Stimulated activated CD4-positive, alpha-beta T cell treated with anti-CD3 and anti-CD28 coated beads, Interleukin-15, amount 100 ng/mL, for 48 hours (primary cell): Measurements from ENCODE around the gene ATP2B3.

ENCODE experiments used
- DNase-seq, 2 donors: peaks; one replicate each; pipeline ENCODE4 v3.0.0-alpha.2; 2020; ENCODE audit warnings: low read depth in 2 of 2

The ATP2B3 gene

DNA sequence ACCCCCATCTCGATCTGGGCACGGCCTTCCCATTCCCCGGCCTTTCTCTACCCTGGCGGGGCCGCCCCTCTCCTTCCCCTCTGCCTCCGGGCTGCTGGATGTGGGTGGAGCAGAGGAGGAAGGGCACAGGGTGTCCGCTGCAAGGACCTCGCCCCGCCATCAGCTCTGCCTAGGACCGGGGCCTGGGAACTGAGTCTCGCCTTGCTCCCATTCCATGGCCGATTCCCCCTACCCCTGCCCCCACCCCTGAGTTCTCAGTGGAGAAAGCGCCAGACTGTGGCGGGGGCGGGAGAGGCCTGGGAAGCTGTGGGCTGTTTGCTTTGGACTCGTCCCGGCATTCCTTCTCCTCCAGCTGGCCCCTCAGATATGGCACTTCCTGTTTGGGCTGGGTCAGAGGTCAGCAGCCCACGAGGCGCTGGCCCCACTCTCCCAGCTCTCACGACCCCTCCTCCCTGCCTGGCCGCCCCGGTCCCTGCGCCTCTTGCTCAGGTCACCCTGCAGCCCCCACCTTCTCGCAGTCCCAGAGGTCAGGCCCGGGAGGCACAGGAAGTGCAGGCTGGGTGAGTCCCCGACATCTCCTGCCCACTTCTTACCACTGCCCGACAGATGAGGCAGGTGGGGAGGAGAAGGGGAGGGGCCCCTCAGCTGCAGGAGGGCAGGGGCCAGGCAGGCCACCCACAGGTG lies 29.1 kb upstream of the ATP2B3 start:
- DNase-seq: no peak

DNA sequence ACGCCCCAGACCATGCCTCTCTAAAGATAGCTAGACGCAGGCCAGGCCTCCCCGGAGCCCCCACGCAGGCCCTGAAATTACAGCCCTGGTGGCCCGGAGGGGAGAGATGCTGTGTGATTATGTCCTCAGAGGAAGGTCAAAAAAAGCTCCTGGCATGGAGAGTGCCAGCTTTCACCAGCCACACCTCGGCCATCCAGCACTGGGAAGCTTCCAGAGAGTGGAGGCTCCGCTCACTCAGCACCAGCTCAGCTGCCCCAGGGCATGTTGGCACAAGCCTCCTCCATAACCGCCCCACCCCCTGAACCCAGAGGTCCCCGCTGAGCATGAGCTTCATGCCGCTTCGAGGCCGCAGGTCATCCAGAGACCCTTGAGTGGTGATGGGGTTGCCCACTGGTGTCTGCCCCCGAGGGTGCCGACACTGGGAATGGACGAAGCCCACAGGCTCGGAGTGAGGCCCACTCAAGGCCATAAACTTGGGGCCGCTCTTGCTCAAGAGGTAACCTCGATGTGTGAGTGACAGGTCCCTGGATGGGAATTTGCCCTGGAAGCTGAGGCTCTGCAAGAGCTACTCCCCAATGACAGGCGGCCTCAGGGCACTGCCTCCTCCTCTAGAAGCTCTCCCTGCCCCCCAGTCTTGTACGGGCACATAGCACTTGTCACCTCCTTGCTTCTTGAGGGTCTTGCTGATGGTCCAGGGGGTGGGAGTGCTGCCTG lies 27.1 kb upstream of the ATP2B3 start:
- no peak for DNase-seq

- no peak for DNase-seq
Measured at GRCh38 chrX:153491351-153491914, 26.0 kb upstream of the ATP2B3 start.

DNA sequence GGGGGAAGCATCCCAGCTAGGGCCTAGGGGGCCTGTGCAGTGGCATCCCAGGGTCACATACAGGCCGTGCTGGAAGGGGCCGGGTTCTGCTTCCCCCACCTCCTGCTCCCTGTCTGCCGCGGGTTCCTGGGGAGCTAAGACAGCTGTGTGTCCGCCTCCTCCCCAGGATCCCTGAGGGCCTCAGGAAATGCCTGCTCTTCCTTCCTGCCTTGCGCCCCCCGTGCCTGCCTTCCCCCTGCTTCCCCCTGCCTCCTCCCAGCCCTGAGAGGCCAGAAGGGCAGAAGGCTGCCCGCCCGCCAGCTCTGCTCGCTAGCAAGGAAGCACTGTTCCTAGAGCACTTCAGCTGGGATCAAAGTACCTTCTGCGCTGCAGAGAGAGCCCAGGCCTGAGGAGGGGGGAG lies 25.5 kb upstream of the ATP2B3 start:
- no peak for DNase-seq

DNA sequence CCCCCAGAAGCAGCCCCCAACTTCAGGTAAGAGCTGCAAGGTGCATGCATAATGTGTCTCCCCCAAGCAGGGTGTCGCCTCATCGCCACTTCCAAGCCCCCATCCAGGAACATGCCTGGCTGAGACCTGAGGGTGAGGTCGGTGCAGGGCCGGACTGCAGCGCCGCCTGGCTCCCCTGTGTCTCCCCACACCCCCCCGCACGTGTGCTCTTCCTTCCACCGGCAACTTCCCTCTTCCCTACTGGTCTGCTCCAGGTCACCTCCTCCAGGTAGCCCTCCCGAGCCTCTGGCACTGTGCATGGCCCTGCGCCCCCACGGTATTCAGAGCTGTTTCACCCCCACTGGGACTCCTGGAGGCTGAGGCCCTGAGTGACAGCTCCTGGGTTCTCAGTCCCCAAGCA lies 24.9 kb upstream of the ATP2B3 start:
- DNase-seq: no peak

GRCh38 chrX:153493085-153493484 lies 24.4 kb upstream of the ATP2B3 start:
- no peak for DNase-seq

DNA sequence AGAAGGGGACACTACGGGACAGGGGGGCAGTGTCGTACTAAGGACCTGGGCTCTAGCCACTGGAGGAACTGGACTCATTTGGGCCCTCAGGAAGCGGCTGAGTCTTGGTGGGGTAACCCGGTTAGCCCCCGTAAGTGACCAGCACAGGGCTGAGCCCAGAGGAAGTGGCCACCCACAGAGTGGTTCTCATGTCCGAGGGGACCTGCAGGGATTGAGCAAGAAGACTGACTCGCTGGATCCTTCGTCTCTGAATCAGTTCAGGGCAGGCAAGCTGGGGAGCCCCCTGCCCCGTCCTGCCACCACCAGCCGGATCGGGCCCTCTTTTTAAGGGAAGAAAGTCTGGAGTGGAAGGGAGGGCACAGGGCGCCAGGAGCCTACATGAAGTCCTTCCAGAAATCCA lies 23.4 kb upstream of the ATP2B3 start:
- no peak for DNase-seq

DNA sequence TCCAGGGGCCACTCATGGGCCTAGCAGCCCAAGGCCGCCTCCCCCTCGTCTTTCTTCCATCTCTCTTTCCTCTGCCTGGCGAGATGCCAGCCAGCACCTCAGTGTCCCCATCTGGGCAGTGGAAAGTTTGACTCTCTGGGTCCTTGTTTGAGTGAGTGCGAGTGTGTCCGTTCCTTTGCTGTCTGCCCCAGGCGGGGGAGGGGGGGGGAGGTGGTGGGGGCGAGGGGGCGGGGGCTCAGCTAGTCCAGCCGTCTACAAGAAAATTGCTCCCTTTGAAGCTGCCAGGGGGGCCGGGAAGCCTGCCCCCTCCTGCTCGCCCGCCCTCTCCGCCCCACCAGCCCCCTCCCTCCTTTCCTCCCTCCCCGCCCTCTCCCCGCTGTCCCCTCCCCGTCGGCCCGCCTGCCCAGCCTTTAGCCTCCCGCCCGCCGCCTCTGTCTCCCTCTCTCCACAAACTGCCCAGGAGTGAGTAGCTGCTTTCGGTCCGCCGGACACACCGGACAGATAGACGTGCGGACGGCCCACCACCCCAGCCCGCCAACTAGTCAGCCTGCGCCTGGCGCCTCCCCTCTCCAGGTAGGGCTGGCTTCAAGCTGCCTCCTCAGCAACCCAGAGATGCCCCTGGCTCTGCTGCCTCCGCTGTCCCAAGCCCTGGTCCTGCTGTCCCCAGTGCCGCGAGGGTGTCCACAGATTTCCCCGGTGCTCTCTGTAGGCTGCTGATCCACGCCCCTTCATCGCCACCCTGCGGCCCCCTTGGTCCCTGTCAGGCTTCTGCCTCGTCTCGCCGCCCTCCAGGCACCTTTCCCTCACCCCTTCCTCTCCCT lies 22.7 kb upstream of the ATP2B3 start, which contains the start of gene BGN:
Gene BGN, plus strand, starts transcription at position 440 of the 821 bp plus-strand sequence. CDS start 9,652 bp downstream, outside the sequence.
- no peak for DNase-seq

DNA sequence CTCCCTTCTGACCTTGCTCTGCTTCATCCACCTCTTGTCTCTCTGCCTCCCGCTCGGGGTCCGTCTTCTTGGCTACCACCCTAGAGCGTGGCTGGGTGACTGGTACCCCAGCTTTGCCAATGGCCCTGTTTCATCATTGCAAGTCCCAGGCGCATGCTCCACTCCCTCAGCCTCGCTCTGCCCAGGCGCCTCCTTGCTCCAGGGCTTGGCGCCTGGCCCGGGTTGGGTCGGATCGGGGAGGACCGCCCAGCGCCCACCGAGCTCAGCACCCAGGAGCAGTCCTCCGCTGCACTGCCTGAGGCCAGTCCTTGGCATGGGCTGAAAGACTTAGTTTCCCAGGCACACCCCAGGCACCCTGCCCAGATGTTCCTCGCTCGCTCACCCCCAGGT lies 22.1 kb upstream of the ATP2B3 start:
- DNase-seq: no peak

DNA sequence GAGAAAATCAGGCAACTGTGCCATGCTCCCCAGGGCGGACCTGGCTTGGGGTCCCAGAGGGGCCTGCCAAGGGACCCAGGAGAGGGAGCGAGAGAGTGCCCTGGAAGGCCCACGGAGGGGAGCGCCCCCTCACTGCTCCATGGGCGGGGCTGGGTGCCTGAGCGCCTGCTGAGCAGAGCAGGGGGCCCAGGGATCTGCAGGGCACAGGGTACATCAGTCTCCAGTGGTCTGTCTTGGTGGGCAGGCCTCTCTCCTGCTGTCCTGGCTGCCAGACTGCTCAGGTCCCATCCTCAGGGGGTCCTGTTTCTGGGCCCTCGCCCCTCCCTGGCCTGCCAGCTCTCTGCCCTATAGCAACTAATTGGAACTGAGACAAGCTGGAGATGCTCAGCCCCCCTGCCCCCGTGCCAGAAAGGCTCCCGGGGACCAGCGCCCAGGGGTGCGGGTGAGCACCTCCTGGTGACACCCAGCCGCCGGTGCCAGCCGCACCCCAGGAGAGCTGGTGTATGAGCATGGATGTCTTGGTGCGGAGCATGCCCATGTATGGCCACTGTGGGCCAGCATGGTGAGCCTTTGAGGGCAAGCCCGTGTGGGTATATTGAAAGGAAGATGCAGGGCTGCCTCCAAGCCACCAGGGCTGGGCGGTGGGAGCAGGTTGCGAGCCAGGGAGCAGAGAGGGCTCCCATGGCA lies 21.4 kb upstream of the ATP2B3 start:
- DNase-seq: no peak

DNA sequence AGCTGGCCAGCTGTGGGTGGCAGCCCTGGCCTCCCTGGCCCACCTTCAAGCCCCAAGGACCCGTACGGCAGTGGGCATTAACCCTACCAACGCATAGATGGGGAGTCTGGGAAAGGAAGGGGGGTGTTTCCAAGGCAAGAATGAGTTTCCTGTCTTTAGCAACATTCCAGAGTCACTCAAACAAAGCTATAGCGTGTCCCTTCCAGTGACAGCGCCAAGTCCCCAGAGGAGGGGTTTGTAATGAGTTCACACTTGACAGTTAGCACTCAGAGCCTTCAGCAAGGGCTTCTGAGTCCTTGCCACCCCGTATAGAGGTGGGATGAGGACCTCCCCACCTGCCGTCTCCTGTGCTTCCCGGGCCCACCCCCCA lies 20.9 kb upstream of the ATP2B3 start:
- no peak for DNase-seq

DNA sequence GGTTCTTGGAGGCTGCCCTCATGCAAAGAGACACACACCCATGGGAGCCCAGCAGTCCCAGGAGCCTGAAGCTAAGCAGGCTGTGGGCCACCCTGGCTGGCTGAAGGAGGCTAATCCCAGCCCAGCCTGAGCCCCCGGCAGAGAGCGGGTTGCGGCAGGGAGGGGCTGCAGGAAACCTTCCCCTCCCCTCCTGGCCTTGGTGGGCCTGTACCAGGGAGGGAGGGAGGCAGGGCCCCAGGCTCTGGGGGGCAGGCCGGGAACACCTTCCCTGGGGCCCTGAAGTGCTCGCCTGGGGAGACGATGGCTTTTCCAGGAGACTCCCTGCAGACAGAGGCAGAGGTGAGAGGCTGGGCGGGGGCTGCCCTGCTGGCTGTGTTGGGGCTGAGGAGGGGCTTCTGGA lies 19.0 kb upstream of the ATP2B3 start:
- DNase-seq: no peak

DNA sequence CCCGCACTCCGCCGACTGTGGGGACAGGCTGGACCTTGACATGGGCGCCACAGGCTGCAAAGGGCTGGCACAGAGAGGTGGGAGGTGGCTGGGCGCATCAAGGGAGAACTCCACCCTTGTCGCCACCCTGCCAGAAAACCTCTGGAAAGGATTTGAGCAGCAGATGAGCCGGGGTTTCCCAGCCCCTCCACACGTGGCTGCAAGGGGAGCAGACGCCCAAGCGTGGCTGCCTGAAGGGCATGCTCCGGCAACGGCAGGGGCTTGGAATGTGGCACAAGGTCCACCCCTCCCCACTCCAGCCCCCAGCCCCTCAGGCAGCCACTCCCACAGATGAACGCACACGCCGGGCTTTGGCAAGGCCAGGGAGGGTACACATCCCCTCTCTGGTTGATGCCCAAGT lies 18.1 kb upstream of the ATP2B3 start:
- DNase-seq: no peak

DNA sequence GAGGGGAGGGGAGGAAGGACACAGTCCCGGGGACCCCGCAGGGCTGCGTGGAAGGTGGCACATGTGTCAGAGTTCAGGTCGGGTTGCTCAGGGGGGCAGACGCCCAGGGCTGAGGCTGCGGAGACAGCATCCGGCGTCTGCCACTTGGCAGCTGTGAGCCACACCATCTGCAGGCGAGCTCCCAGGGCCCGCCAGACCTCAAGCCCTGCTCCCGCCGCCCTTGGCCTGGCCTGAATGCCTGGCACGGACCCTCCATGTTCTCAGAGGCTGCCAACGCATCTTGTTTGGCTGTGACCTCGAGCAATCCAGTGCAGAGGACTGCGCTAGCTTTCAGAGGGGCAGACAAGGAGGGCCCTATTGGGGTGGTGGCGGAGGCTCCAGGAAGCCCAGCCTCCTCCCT lies 17.6 kb upstream of the ATP2B3 start:
- no peak for DNase-seq

DNA sequence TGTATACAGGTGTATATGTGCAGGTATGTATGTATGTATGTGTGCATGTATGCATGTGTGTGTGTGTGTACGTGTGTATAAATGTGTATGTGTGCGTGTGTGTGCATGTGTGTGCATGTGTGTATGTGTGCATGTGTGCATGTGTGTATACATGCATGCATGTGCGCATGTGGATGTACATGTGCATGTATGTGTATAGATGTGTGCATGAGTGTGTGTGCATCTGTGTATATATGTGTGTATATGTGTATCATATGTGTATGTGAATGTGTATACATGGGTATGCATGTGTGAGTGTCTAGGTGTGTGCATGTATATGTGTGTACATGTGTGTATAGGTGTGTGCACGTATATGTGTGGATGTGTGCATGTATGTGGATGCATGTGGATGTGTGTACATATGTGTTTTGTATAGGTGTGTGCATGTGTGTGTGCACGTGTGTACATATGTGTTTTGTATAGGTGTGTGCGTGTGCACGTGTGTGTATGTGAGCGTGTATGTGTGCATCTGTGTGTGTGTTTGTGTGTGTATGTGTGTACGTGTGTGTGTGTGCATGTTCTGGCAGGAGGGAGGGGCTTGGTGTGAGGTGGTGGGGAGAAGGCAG lies 16.7 kb upstream of the ATP2B3 start:
- DNase-seq: no peak

DNA sequence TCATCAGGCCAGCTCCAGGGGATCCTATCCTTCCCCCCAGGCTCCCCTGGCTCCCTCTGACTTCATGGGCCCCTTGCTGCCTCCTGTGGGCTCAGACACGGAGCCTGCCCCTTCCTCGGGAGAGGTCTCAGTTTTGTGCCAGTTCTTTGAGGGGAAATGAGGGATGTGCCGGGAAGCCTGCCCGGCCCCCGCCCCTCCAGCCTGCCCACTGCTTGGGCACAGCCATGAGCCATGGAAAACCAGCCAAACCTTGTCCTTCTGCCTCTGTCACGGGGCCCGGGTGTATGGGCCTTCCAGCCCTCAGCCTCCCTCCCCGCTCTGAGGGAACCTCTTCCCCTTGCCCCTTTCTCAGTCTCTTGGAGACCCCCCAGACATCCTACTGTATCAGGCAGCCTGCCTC lies 15.9 kb upstream of the ATP2B3 start:
- DNase-seq: no peak

- no peak for DNase-seq
Measured at GRCh38 chrX:153502131-153502530, 15.3 kb upstream of the ATP2B3 start.

- no peak for DNase-seq
Measured at GRCh38 chrX:153502796-153503195, 14.6 kb upstream of the ATP2B3 start.

GRCh38 chrX:153504445-153505016 lies 12.9 kb upstream of the ATP2B3 start:
- DNase-seq: no peak

DNA sequence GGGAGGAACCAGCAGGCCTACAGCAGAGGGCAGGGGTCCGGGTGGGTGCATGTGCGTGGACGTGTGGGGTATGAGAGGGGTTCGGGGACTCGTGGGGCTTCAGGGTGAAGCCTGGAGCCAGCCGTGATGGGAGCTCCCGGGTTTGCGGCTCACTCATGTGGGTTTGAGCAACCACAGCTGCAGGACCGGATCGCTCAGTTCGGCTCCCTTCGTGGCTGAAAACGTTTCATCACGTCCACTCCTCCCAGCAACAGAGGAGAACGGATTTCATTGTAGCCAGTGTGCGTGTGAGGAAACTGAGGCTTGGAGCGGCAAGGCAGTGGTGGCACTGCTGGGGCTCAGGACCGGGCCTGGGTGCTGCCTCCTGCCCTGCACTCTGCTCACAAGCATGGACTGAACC lies 12.1 kb upstream of the ATP2B3 start:
- no peak for DNase-seq
